ENCODE data around the gene C21orf91. TPM values are rescaled to one million over a fixed set of nuclear protein-coding genes. Genes with fewer than 3 reads are reported as not detected.

Gene C21orf91
- polyA plus RNA-seq, 3 donors, result 28.9 to 32.6 (median 29.1) TPM

Other genes with a start within 250 kb of the C21orf91 start
- gene BTG3, start 206.5 kb downstream of the C21orf91 start, polyA plus RNA-seq (ENCODE audit: insufficient read length in 3 of 3), result 10 to 100 TPM; 37.5 to 42.9 (median 38.7) TPM